Transverse colon (tissue), 4 donors: ENCODE results near the gene ATP12A. TPM values are rescaled to one million over a fixed set of nuclear protein-coding genes. Genes with fewer than 3 reads are reported as not detected.
A peak's percentile ranks its signal among the peaks of the same experiment; 100 is the strongest.

ENCODE experiments used
- DNase-seq: peaks from one replicate; pipeline ENCODE4 v3.0.0-alpha.2; 2019
- H3K27ac ChIP-seq, 4 donors: fragments of 200-600 bp; sonication (generic); 2 replicates each; pipeline ENCODE4 v1.5.1; 2016 to 2018; ENCODE audit warnings: inconsistent platforms in 4 of 4
- H3K27me3 ChIP-seq: fragments of 200-600 bp; sonication (generic); 2 replicates; pipeline ENCODE4 v1.5.1; 2017; ENCODE audit warnings: inconsistent platforms
- H3K36me3 ChIP-seq, 4 donors: fragments of 200-600 bp; sonication (generic); 2 replicates each; pipeline ENCODE4 v1.5.1; 2017 to 2019; ENCODE audit warnings: inconsistent platforms in 4 of 4
- H3K4me1 ChIP-seq, 4 donors: fragments of 200-600 bp; sonication (generic); 2 replicates each; pipeline ENCODE4 v1.5.1; 2017 to 2020; ENCODE audit warnings: inconsistent platforms in 4 of 4
- H3K4me3 ChIP-seq, 4 donors: fragments of 200-600 bp; sonication (generic); 1 replicate in 1 of 4; 2 replicates in 3 of 4; pipeline versions ENCODE4 v1.5.1 to v1.6.1; 2017 to 2019; ENCODE audit warnings: inconsistent platforms in 4 of 4
- H3K9me3 ChIP-seq, 2 donors: fragments of 200-600 bp; sonication (generic); 2 replicates each; pipeline ENCODE4 v1.5.1; 2017 to 2019; ENCODE audit warnings: inconsistent platforms in 2 of 2
- EP300 ChIP-seq: sonication (generic); formaldehyde crosslinking; IDR thresholded peaks from one replicate; pipeline ENCODE4 v1.6.1; 2017; ENCODE audit warnings: antibody characterized with exemption, low read depth
- POLR2A ChIP-seq: fragments of 450-650 bp; IDR thresholded peaks from one replicate; pipeline ENCODE4 v1.6.1; 2016; ENCODE audit warnings: antibody characterized with exemption, mild to moderate bottlenecking, moderate library complexity
- POLR2AphosphoS5 ChIP-seq, 3 donors: sonication (generic); formaldehyde crosslinking; IDR thresholded peaks; one replicate each; pipeline ENCODE4 v1.6.1; 2016; ENCODE audit warnings: antibody characterized with exemption in 3 of 3
- WGBS, 2 donors: methylation state at CpG; one replicate each; pipeline ENCODE4 v1.1.5; 2018; ENCODE audit warnings: low coverage in 1 of 2; 5-methylcytosine and 5-hydroxymethylcytosine counted together
- in situ Hi-C, 4 donors: fragments of 200-750 bp; cut with MboI; loops; one replicate each; pipeline versions ENCODE4 v1.15.0 to v1.15.1; 2017; ENCODE audit warnings: low sequenced_read_pairs in 3 of 4, low pct_ligation_motif_present in 1 of 4, low pct_unique_long_range_greater_than_20kb in 1 of 4
- intact Hi-C: fragments of 100-400 bp; cut with DNase I; formaldehyde crosslinking; loops from one replicate; pipeline ENCODE4 v1.15.1; 2023; ENCODE audit warnings: low total_unique reads
- total RNA-seq, 4 donors: library from RNA; depleted of rRNA; stranded (reverse); fragments of >200 nt; gene quantifications; one replicate each; pipeline ENCODE4 v1.1.0, GENCODE V29; 2016
- TF ChIP-seq, protein P1 (sequence below), 5 experiments: fragments of 200-600 bp in 3 of 5; fragments of 450-650 bp in 2 of 5; sonication (generic) in 3 of 5; IDR thresholded peaks; 1 replicate in 2 of 5; 2 replicates in 3 of 5; pipeline ENCODE4 v1.5.1; 2016 to 2017; ENCODE audit warnings: antibody characterized with exemption in 5 of 5, inconsistent platforms in 3 of 5, mild to moderate bottlenecking in 2 of 5, moderate library complexity in 1 of 5

The ATP12A gene
- total RNA-seq, 4 donors from 2014 or later: 0.14 TPM; not detected in 3

DNA sequence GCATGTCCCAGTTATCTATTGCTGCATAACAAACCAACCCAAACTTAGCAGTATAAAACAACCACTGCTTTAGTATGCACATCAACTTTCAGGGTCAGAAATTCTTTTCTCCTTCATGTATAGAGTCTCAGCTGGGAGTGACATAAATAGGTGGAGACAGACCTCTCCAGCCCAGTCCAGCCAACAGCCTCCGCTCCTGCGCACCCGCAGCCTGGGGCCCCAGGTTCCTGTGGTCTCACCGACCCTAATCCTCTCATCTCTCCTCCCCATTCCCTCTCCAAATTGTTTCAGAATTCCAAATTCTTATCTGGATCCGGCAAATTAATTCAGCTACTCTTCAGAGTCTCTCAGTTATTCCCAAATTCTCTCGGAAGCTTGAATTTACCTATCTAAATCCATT lies 522 bp upstream of the ATP12A start:
- in situ Hi-C loops (loop anchor here in 2 of 4 donors (5.0 to 25.0 kb wide), 3 partner anchors 55 to 308 kb away; no protein-coding TSS in a partner anchor), intact Hi-C loops (no loop called here)
- 42 to 47% methylated on average over 2 to 6 of the region's 6 CpGs for WGBS, 2 donors
- Histone ChIP-seq H3K9me3 (no peaks in the 10 kb centered on the region), H3K27ac (no peak overlapping the region), H3K4me1 (peaks cover 0 to 14% (median 11%) of the 10 kb centered on the region in 4 donors), H3K27me3 (peaks cover 48% of the 10 kb centered on the region), H3K36me3 (no peaks in the 10 kb centered on the region), H3K4me3 (peak overlapping the region in 1 of 4 donors; percentile 54)
- no peak for TF ChIP-seq POLR2A
- TF ChIP-seq EP300: no peak
- TF ChIP-seq POLR2AphosphoS5 (IDR thresholded peaks at IDR 0.05): no peak
- TF ChIP-seq, protein P1, sequence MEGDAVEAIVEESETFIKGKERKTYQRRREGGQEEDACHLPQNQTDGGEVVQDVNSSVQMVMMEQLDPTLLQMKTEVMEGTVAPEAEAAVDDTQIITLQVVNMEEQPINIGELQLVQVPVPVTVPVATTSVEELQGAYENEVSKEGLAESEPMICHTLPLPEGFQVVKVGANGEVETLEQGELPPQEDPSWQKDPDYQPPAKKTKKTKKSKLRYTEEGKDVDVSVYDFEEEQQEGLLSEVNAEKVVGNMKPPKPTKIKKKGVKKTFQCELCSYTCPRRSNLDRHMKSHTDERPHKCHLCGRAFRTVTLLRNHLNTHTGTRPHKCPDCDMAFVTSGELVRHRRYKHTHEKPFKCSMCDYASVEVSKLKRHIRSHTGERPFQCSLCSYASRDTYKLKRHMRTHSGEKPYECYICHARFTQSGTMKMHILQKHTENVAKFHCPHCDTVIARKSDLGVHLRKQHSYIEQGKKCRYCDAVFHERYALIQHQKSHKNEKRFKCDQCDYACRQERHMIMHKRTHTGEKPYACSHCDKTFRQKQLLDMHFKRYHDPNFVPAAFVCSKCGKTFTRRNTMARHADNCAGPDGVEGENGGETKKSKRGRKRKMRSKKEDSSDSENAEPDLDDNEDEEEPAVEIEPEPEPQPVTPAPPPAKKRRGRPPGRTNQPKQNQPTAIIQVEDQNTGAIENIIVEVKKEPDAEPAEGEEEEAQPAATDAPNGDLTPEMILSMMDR (IDR thresholded peaks at IDR 0.05): no peak
- no peak for DNase-seq

DNA sequence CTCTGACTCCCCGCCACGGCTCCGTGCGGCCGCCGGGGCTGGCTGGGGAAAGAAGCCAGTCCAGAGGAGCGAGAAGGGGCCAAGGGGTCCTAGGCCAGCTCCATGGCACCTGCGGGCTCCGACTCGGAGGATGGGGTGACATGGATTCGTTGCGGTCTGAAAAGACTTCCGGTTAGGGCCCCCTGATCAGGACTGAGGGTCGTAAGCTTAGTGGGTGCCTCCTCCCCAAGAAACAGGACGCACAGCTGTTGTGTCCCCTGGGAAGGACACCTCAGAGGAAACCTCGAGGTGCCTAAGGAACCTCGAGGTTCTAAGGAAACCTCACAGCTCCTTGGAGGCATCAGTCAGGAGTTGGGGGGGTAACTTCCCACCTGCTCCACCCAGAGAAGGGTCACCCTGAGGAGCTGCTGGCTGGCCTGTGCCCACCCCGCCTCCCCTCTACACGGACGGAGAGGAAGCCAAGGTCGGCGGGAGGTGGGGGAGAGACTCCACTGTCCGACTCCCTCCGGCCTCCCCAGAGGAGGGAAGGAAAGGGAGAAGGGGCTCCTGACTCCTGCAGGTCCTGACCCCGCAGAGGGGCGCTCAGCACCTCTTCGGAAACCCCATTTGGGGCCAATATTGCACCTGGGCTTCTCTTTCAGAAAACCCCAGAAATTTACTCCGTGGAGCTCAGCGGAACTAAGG lies 855 bp downstream of the ATP12A start:
- in situ Hi-C loops (loop anchor here in 1 of 4 donors (25.0 kb wide), 1 partner anchor 306 kb away; no protein-coding TSS in a partner anchor), intact Hi-C loops (no loop called here)
- H3K27me3 ChIP-seq: peaks cover 48% of the 10 kb centered on the region
- TF ChIP-seq POLR2A (no peak), EP300 (no peak), POLR2AphosphoS5 (IDR thresholded peaks at IDR 0.05) (no peak)
- TF ChIP-seq, protein P1 (IDR thresholded peaks at IDR 0.05): no peak
- no peaks in the 10 kb centered on the region for H3K9me3 ChIP-seq
- peak overlapping the region in 3 of 4 donors; percentile 10 to 54 (median 40) for H3K4me3 ChIP-seq
- H3K36me3 ChIP-seq: no peaks in the 10 kb centered on the region
- 42 to 100% methylated on average over 4 to 29 of the region's 29 CpGs for WGBS, 2 donors
- H3K27ac ChIP-seq: no peak overlapping the region
- H3K4me1 ChIP-seq: peaks cover 0 to 15% (median 11%) of the 10 kb centered on the region in 4 donors
- no peak for DNase-seq

DNA sequence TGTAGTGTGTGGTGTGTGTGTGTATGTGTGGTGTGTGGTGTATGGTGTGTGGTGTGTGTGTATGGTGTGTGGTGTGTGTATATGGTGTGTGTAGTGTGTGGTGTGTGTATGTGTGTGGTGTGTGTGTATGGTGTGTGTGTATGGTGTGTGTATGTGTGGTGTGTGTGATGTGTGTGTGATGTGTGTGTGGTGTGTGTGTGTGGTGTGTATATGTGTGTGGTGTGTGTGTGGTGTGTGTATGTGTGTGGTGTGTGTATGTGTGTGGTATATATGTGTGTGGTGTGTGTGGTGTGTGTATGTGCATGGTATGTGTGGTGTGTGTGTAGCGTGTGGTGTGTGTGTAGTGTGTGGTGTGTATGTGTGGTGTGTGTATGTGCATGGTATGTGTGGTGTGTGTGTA lies 1.7 kb downstream of the ATP12A start:
- peaks cover 0 to 15% (median 11%) of the 10 kb centered on the region in 4 donors for H3K4me1 ChIP-seq
- intact Hi-C loops: no loop called here
- no peak for DNase-seq
- TF ChIP-seq, protein P1 (IDR thresholded peaks at IDR 0.05): no peak
- no peak for TF ChIP-seq POLR2A
- TF ChIP-seq EP300: no peak
- TF ChIP-seq POLR2AphosphoS5 (IDR thresholded peaks at IDR 0.05): no peak
- H3K36me3 ChIP-seq: no peaks in the 10 kb centered on the region
- H3K27me3 ChIP-seq: peaks cover 46% of the 10 kb centered on the region
- in situ Hi-C loops: loop anchor here in 1 of 4 donors (25.0 kb wide), 1 partner anchor 305 kb away; no protein-coding TSS in a partner anchor
- no peaks in the 10 kb centered on the region for H3K9me3 ChIP-seq
- 100% methylated on average over 1 of the region's 1 CpG; no CpG with 5 or more reads in 1 of the 2 donors for WGBS, 2 donors
- no peak overlapping the region for H3K27ac ChIP-seq
- H3K4me3 ChIP-seq: no peak overlapping the region

DNA sequence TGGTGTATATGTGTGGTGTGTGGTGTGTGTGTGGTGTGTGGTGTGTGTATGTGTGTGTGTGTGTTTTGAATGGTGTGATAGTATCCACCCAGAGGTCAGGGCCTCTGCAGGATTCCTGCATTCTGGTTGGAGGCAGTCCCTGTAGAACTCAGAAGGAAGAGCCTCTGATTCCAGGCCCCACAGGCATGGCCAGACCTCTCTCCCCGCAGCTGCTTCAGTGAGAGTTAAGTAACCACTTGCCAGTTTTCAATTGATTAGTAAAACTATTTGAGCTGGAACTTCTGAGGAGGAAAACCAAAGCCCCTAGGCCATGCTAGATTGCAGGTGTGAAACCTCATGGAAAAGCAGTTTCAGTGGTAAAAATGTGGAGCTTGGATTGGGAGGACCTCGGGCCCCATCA lies 2.1 kb downstream of the ATP12A start:
- peaks cover 41% of the 10 kb centered on the region for H3K27me3 ChIP-seq
- H3K4me3 ChIP-seq: no peak overlapping the region
- H3K27ac ChIP-seq: no peak overlapping the region
- DNase-seq: no peak
- no peaks in the 10 kb centered on the region for H3K9me3 ChIP-seq
- in situ Hi-C loops: loop anchor here in 1 of 4 donors (25.0 kb wide), 1 partner anchor 305 kb away; no protein-coding TSS in a partner anchor
- TF ChIP-seq, protein P1 (IDR thresholded peaks at IDR 0.05): no peak
- TF ChIP-seq POLR2AphosphoS5 (IDR thresholded peaks at IDR 0.05) (no peak), POLR2A (no peak), EP300 (no peak)
- peaks cover 0 to 15% (median 11%) of the 10 kb centered on the region in 4 donors for H3K4me1 ChIP-seq
- intact Hi-C loops: no loop called here
- H3K36me3 ChIP-seq: no peaks in the 10 kb centered on the region
- 14 to 19% methylated on average over 1 to 2 of the region's 2 CpGs for WGBS, 2 donors
